MCF 10A (cell line): ENCODE data around the gene ONECUT1. TPM values are rescaled to one million over a fixed set of nuclear protein-coding genes. Genes with fewer than 3 reads are reported as not detected.

Experiments
- BruUV-seq: library from RNA; stranded (reverse); fragments of 400-500 nt; replicated peaks from 2 replicates; lab custom pipeline; 2021; lab: Mats Ljungman, UMichigan
- CTCF ChIA-PET: fragments of 300-600 bp; sonication (Branson Sonifier 250); formaldehyde crosslinking; extraction: SDS; loops from one replicate; lab custom pipeline; 2021; ENCODE audit warnings: antibody characterized with exemption, inconsistent platforms; lab: Yijun Ruan, JAX
- POLR2A ChIA-PET: fragments of 300-600, 350-650 bp; sonication (Branson Sonifier 250); formaldehyde crosslinking; extraction: SDS; loops from one replicate; lab custom pipeline; 2020; ENCODE audit warnings: antibody characterized with exemption, inconsistent platforms; lab: Yijun Ruan, JAX
- DNase-seq: peaks from one replicate; pipeline ENCODE4 v3.0.0-alpha.2; 2018; ENCODE audit not compliant: unreplicated experiment
- H3K27ac Mint-ChIP-seq: one replicate; pipeline ENCODE4 v1.8.0; 2022; ENCODE audit warnings: mild to moderate bottlenecking, low read depth, mixed read lengths; ENCODE audit not compliant: unreplicated experiment
- H3K27me3 Mint-ChIP-seq: one replicate; pipeline ENCODE4 v1.8.0; 2022; ENCODE audit warnings: mixed read lengths; ENCODE audit not compliant: insufficient read depth, unreplicated experiment
- H3K36me3 Mint-ChIP-seq: one replicate; pipeline ENCODE4 v1.8.0; 2022; ENCODE audit warnings: mild to moderate bottlenecking, moderate library complexity, mixed read lengths; ENCODE audit not compliant: insufficient read depth, unreplicated experiment
- H3K4me1 Mint-ChIP-seq: one replicate; pipeline ENCODE4 v1.8.0; 2022; ENCODE audit warnings: mixed read lengths; ENCODE audit not compliant: insufficient read depth, unreplicated experiment
- H3K4me3 Mint-ChIP-seq: one replicate; pipeline ENCODE4 v1.8.0; 2022; ENCODE audit warnings: mild to moderate bottlenecking, moderate library complexity, mixed read lengths; ENCODE audit not compliant: unreplicated experiment
- H3K9me3 Mint-ChIP-seq: one replicate; pipeline ENCODE4 v1.8.0; 2022; ENCODE audit warnings: mixed read lengths; ENCODE audit not compliant: unreplicated experiment
- intact Hi-C: fragments of 100-400 bp; cut with micrococcal nuclease; formaldehyde crosslinking; loops from 2 replicates; pipeline ENCODE4 v1.14.1; 2022
- total RNA-seq: library from RNA; stranded (reverse); gene quantifications from 2 replicates; pipeline ENCODE4 v1.2.3, GENCODE V29; 2022
- TF ChIP-seq, protein P1 (sequence below): fragments of 200-600 bp; IDR thresholded peaks from one replicate; pipeline ENCODE4 v1.8.0; 2022; ENCODE audit warnings: antibody characterized with exemption, mild to moderate bottlenecking; ENCODE audit not compliant: unreplicated experiment

The ONECUT1 gene
- total RNA-seq, 1 experiment from 2014 or later, result not detected

DNA sequence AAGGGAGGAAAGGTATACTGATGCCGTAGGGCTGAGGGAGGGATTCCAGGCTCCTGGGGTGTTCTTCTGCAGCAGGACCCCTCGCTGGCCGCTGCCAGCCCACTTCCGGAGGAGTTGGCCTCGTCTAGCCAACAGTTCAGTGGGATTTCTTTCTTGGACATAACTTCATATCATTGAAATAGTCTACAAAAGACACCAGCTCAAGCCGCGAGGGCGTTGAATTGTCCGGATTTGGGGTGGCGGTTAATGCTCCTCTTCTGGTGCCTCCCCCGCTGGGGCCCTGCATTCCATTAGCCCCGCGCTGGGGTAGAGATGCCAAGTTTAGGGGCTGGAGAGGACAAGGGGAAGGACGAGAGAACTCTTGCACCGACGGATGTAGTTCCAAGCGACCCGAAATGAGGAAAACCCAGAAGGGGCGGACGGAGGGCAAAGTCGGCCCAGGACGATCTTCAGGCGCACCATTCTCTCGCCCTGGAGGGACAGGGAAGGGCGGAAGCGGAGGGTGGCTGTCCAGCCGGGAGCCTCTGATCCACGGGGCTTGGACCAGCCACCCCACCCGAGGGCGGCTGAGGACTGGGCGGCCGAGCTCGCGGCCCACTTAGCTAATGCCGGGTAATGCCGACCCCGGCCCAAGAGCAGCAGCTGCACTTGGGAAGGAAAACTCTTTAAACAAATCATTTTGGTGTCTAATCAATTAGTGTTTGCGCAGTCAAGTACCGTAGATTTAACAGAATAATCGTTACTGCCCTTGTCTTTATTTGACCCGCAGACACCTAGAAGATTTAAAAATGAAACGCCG is 4.7 kb upstream of the ONECUT1 start:
- DNase-seq, result no peak
- BruUV-seq, result no TSS peak
- H3K27me3 Mint-ChIP-seq, result peaks cover 76% of the 10 kb centered on the region
- TF ChIP-seq, protein P1, sequence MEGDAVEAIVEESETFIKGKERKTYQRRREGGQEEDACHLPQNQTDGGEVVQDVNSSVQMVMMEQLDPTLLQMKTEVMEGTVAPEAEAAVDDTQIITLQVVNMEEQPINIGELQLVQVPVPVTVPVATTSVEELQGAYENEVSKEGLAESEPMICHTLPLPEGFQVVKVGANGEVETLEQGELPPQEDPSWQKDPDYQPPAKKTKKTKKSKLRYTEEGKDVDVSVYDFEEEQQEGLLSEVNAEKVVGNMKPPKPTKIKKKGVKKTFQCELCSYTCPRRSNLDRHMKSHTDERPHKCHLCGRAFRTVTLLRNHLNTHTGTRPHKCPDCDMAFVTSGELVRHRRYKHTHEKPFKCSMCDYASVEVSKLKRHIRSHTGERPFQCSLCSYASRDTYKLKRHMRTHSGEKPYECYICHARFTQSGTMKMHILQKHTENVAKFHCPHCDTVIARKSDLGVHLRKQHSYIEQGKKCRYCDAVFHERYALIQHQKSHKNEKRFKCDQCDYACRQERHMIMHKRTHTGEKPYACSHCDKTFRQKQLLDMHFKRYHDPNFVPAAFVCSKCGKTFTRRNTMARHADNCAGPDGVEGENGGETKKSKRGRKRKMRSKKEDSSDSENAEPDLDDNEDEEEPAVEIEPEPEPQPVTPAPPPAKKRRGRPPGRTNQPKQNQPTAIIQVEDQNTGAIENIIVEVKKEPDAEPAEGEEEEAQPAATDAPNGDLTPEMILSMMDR, result no peak
- H3K27ac Mint-ChIP-seq, result no peak overlapping the region
- peaks cover 7% of the 10 kb centered on the region for H3K36me3 Mint-ChIP-seq
- POLR2A ChIA-PET, result no interaction called here
- H3K4me1 Mint-ChIP-seq, result peaks cover 5% of the 10 kb centered on the region
- no peak overlapping the region for H3K4me3 Mint-ChIP-seq
- intact Hi-C loops, result no loop called here
- no peaks in the 10 kb centered on the region for H3K9me3 Mint-ChIP-seq
- CTCF ChIA-PET, result no interaction called here

GRCh38 chr15:52791776-52792175 is 1.6 kb upstream of the ONECUT1 start:
- no peak for DNase-seq
- H3K27me3 Mint-ChIP-seq, result peaks cover 76% of the 10 kb centered on the region
- no peaks in the 10 kb centered on the region for H3K9me3 Mint-ChIP-seq
- POLR2A ChIA-PET, result no interaction called here
- intact Hi-C loops, result no loop called here
- TF ChIP-seq, protein P1, result no peak
- peaks cover 7% of the 10 kb centered on the region for H3K36me3 Mint-ChIP-seq
- H3K4me1 Mint-ChIP-seq, result peaks cover 1% of the 10 kb centered on the region
- H3K27ac Mint-ChIP-seq, result no peak overlapping the region
- BruUV-seq, result no TSS peak
- no peak overlapping the region for H3K4me3 Mint-ChIP-seq
- CTCF ChIA-PET, result interaction anchor here (1.3 to 1.5 kb wide), 2 partner anchors 8 to 12 kb away, joined by 3 read pairs; no protein-coding TSS in a partner anchor

GRCh38 chr15:52790941-52791751 is 1.0 kb upstream of the ONECUT1 start:
- no TSS peak for BruUV-seq
- H3K4me3 Mint-ChIP-seq, result peak overlapping the region; percentile 71
- H3K27ac Mint-ChIP-seq, result no peak overlapping the region
- no peaks in the 10 kb centered on the region for H3K4me1 Mint-ChIP-seq
- TF ChIP-seq, protein P1, result no peak
- intact Hi-C loops, result no loop called here
- DNase-seq, result no peak
- POLR2A ChIA-PET, result no interaction called here
- CTCF ChIA-PET, result interaction anchor here (1.3 to 2.2 kb wide), 3 partner anchors 8 to 11 kb away, joined by 3 to 11 read pairs (median 3); no protein-coding TSS in a partner anchor
- H3K36me3 Mint-ChIP-seq, result peaks cover 7% of the 10 kb centered on the region
- H3K9me3 Mint-ChIP-seq, result no peaks in the 10 kb centered on the region
- peaks cover 76% of the 10 kb centered on the region for H3K27me3 Mint-ChIP-seq

DNA sequence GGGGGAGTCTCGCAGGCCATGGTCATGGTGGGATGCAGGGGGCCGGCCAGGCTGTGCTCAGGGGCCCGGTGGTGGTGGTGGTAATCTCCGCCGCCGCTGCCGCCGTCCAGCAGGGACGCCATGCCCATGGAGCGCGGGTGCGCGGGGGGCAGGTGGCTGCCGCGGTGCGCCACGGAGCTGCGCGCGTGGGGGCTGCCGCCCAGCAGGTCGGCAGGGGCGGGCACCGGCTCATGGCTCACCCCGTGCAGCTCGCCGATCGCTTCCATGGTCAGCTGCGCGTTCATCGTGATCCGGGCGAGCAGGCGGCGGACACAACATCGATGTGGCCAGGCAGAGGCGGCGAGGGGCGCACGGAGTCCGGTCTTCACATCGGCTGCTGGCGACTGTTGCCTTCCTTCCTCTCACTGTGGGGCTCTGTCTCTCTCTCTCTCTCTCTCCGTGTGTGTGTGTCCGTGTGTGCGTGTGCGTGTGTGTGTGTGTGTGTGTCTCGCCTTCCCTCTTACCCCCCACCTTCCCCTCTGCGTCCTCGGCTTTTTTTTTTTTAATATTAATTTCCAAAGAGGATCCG is 451 bp downstream of the ONECUT1 start:
- H3K27ac Mint-ChIP-seq, result no peak overlapping the region
- intact Hi-C loops, result no loop called here

More for the DNA sequence above, 451 bp downstream of the ONECUT1 start:
- TF ChIP-seq, protein P1, result no peak
- BruUV-seq, result no TSS peak
- Mint-ChIP-seq H3K27me3 (peaks cover 76% of the 10 kb centered on the region), H3K36me3 (no peaks in the 10 kb centered on the region), H3K4me3 (peak overlapping the region; percentile 71), H3K4me1 (no peaks in the 10 kb centered on the region), H3K9me3 (no peaks in the 10 kb centered on the region)
- no peak for DNase-seq
- POLR2A ChIA-PET, result no interaction called here
- CTCF ChIA-PET, result interaction anchor here (0.6 to 2.2 kb wide), 2 partner anchors 8 to 10 kb away, joined by 3 to 11 read pairs; no protein-coding TSS in a partner anchor
